ENCODE data around the gene AQP12A.

- TF ChIP-seq MTA3 (IDR thresholded peaks at IDR 0.05; ENCODE audit: borderline replicate concordance) (no peak), RCOR1 (IDR thresholded peaks at IDR 0.05; ENCODE audit: borderline replicate concordance in 1 of 2, low read depth in 2 of 2, low read length in 2 of 2) (no peak), ZNF830 (CRISPR knock-in tag; IDR thresholded peaks at IDR 0.05) (no peak), ZNF695 (CRISPR knock-in tag; IDR thresholded peaks at IDR 0.05) (no peak), PKNOX1 (IDR thresholded peaks at IDR 0.05) (no peak), TARDBP (IDR thresholded peaks at IDR 0.05) (no peak)
Measured at GRCh38 chr2:240746671-240747070, 55.0 kb downstream of the AQP12A start.
